PC-9 (cell line): Measurements from ENCODE around the gene NKAIN2.

Experiments used
- CTCF ChIP-seq: fragments of 200-600 bp; sonication (generic); conservative IDR thresholded peaks from 2 replicates; pipeline ENCODE4 v1.6.1; 2017; ENCODE audit warnings: mixed run types, antibody characterized with exemption, mild to moderate bottlenecking, moderate library complexity
- EZH2 ChIP-seq: fragments of 200-600 bp; sonication (generic); IDR thresholded peaks from 2 replicates; pipeline ENCODE4 v1.8.0; 2017; ENCODE audit warnings: antibody characterized with exemption, low read depth

GRCh38 chr6:124772733-124773319, 969.2 kb downstream of the NKAIN2 start:
- TF ChIP-seq CTCF, result no peak
- TF ChIP-seq EZH2, result no peak
